Calu3 (cell line): Measurements from ENCODE around the gene SPHK2. TPM values are rescaled to one million over a fixed set of nuclear protein-coding genes. Genes with fewer than 3 reads are reported as not detected.
A peak's percentile ranks its signal among the peaks of the same experiment; 100 is the strongest.

Experiments
- BruUV-seq: library from RNA; stranded (reverse); fragments of 400-500 nt; replicated peaks from 2 replicates; lab custom pipeline; 2021; lab: Mats Ljungman, UMichigan
- CTCF ChIA-PET: fragments of 300-600 bp; sonication (Branson Sonifier 250); formaldehyde crosslinking; loops from one replicate; lab custom pipeline; 2022; ENCODE audit warnings: antibody characterized with exemption; lab: Charles Lee
- DNase-seq: peaks from one replicate; pipeline ENCODE4 v3.0.0; 2022
- H3K27ac Mint-ChIP-seq: one replicate; pipeline ENCODE4 v1.8.0; 2022; ENCODE audit warnings: mixed read lengths; ENCODE audit not compliant: unreplicated experiment
- H3K27me3 Mint-ChIP-seq: one replicate; pipeline ENCODE4 v1.8.0; 2022; ENCODE audit warnings: mixed read lengths; ENCODE audit not compliant: unreplicated experiment
- H3K36me3 Mint-ChIP-seq: one replicate; pipeline ENCODE4 v1.8.0; 2022; ENCODE audit warnings: mild to moderate bottlenecking, moderate library complexity, mixed read lengths; ENCODE audit not compliant: insufficient read depth, unreplicated experiment
- H3K4me1 Mint-ChIP-seq: one replicate; pipeline ENCODE4 v1.8.0; 2022; ENCODE audit warnings: mild to moderate bottlenecking, low read depth, mixed read lengths; ENCODE audit not compliant: unreplicated experiment
- H3K4me3 Mint-ChIP-seq: one replicate; pipeline ENCODE4 v1.8.0; 2022; ENCODE audit warnings: mild to moderate bottlenecking, low read depth, moderate library complexity, mixed read lengths; ENCODE audit not compliant: unreplicated experiment
- H3K9me3 Mint-ChIP-seq: one replicate; pipeline ENCODE4 v1.8.0; 2022; ENCODE audit warnings: low read depth, mixed read lengths; ENCODE audit not compliant: unreplicated experiment
- CTCF ChIP-seq: fragments of 200-600 bp; IDR thresholded peaks from one replicate; pipeline ENCODE4 v1.8.0; 2022; ENCODE audit warnings: antibody characterized with exemption; ENCODE audit not compliant: unreplicated experiment
- intact Hi-C: fragments of 100-400 bp; cut with micrococcal nuclease; formaldehyde crosslinking; loops from one replicate; pipeline ENCODE4 v1.10.0; 2022; ENCODE audit not compliant: unreplicated experiment
- total RNA-seq: library from RNA; stranded (reverse); gene quantifications from 2 replicates; pipeline ENCODE4 v1.2.3, GENCODE V29; 2022

The SPHK2 gene
- total RNA-seq, 1 experiment from 2014 or later = 24.2 TPM

- no peak for DNase-seq
- no peak for TF ChIP-seq CTCF
- peak overlapping the region; percentile 70 for H3K4me3 Mint-ChIP-seq
- CTCF ChIA-PET = interaction anchor here (0.6 kb wide), 1 partner anchor 17 kb away, joined by 3 read pairs; the partner anchor contains the start of gene RPL18
- peaks cover 56% of the 10 kb centered on the region for H3K36me3 Mint-ChIP-seq
- peaks cover 35% of the 10 kb centered on the region for H3K4me1 Mint-ChIP-seq
- no TSS peak for BruUV-seq
- peak overlapping the region; percentile 32 for H3K27ac Mint-ChIP-seq
- H3K9me3 Mint-ChIP-seq = peaks cover 3% of the 10 kb centered on the region
- peaks cover 33% of the 10 kb centered on the region for H3K27me3 Mint-ChIP-seq
- intact Hi-C loops = loop anchor here (5.0 kb wide), 1 partner anchor 331 kb away; the partner anchor contains the start of gene FTL
Observed at GRCh38 chr19:48635966-48636858, 16.9 kb downstream of the SPHK2 start.

GRCh38 chr19:48636859-48637448 is 17.6 kb downstream of the SPHK2 start, which contains the start of gene DBP:
DBP (minus strand) TSS chr19:48637379; CDS start chr19:48636994, 385 bp downstream.
- intact Hi-C loops = loop anchor here (5.0 kb wide), 1 partner anchor 330 kb away; the partner anchor contains the start of gene FTL
- peak within 1 kb of the TSS; percentile 70 for H3K4me3 Mint-ChIP-seq
- TF ChIP-seq CTCF = no peak
- peaks cover 3% of the 10 kb centered on the region for H3K9me3 Mint-ChIP-seq
- H3K27me3 Mint-ChIP-seq = peaks cover 41% of the 10 kb centered on the region
- no TSS peak for BruUV-seq
- peaks cover 51% of the 10 kb centered on the region for H3K36me3 Mint-ChIP-seq
- CTCF ChIA-PET = interaction anchor here (0.6 to 0.7 kb wide), 2 partner anchors 18 to 175 kb away, joined by 3 read pairs; partner anchors contain the start of gene RPL18
- peak; percentile 54 for DNase-seq
- peaks cover 35% of the 10 kb centered on the region for H3K4me1 Mint-ChIP-seq
- peak within 1 kb of the TSS; percentile 80 for H3K27ac Mint-ChIP-seq

GRCh38 chr19:48637449-48637947 is 18.2 kb downstream of the SPHK2 start:
- TF ChIP-seq CTCF = no peak
- Mint-ChIP-seq H3K4me3 (peak overlapping the region; percentile 70), H3K27ac (peak overlapping the region; percentile 80), H3K36me3 (peaks cover 51% of the 10 kb centered on the region), H3K9me3 (peaks cover 3% of the 10 kb centered on the region), H3K27me3 (peaks cover 46% of the 10 kb centered on the region), H3K4me1 (peaks cover 35% of the 10 kb centered on the region)
- intact Hi-C loops = loop anchor here (5.0 kb wide), 1 partner anchor 330 kb away; the partner anchor contains the start of gene FTL
- CTCF ChIA-PET = interaction anchor here (0.6 to 1.0 kb wide), 3 partner anchors 9 to 175 kb away, joined by 3 to 4 read pairs (median 3); partner anchors contain the start of gene CA11
- DNase-seq = peak; percentile 99
- BruUV-seq = no TSS peak
